ELR (cell line): Measurements from ENCODE around the gene MAS1L.

Source experiments
- DNase-seq: peaks from one replicate; pipeline ENCODE4 v3.0.0-alpha.2; 2015; ENCODE audit warnings: low read depth

MAS1L gene

DNA sequence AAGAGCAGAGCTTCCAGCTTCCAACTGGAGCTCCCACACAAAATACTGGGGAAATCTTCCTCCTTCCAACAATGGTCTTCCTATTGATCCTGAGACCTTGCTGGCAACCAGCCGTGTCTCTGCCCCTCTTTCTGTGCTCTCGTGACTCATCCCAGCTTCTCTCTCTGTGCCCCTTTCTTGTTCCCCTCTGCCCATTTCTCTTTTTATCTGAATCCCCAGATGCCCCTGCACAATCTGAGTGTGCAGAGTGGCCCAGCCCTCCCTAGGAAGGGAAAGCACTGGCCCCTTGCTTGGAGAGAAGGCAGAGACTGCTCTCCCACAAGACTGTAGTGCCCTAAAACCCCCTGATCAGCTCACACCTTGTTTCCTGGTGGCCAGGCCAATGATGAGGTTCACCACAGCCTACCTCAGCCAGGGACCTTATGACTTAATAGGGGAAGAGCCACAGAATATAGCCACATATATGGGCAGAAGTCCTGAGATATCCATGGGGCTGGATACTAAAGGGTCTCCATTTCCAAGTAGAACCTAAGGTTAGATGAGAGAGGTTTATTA lies 23.1 kb upstream of the MAS1L start:
- no peak for DNase-seq

DNA sequence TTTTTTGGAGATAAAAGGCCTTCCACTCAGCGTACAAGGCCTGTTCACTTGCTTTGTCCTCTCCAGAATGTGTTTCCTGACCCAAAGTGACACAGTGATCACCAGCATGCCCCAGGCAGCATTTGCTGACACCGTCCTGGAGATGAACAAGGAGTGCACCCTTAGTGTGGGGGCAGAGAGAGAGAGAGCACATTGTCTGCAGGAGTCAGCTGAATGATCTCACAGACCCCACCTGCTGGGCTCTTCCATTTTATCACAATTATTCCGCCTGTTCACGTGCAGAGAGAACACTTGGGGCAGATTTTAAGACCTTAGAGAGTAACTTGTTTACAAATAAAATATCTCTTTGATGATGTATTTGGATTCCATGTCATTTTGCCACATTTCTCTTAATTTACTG lies 22.4 kb upstream of the MAS1L start:
- peak; percentile 53 for DNase-seq

DNA sequence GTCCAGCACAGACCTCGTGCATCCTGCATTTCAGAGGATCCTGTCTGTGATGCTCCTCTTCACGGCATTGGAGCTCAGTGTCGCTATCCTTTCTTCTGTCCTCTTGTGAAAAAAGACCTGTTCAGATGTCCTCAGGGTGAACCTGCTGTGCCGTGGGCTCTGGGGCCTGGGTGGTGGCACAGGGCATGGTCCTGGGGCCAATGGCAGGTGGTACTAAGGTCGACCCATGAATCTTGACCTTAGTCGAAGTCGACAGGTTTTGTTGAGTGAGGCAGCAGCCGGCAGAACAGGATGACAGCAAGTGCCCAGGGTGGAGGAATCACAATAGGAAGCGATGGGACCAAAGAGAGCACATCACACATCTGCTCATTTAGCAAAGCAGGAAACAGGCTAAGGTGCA lies 22.0 kb upstream of the MAS1L start:
- DNase-seq, result no peak

DNA sequence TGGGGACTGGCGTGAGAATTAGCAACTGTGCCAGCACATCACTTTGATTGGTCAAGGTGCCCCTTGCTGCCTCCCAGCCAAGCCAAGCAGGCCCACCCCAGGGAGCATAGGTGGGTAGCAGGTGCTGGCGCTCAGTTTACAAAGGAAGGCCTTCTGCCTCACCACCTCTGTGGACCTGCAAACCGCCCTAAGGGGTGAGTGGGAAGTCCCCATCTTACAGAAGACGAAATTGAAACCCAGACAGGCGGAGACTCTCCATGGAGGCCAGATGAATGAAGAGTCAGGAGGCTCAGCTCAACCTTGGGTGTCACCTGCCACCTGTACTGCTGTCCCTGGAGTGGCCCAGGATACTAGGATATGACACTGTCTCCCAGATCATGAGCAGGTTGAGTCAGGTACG lies 21.5 kb upstream of the MAS1L start:
- no peak for DNase-seq

DNA sequence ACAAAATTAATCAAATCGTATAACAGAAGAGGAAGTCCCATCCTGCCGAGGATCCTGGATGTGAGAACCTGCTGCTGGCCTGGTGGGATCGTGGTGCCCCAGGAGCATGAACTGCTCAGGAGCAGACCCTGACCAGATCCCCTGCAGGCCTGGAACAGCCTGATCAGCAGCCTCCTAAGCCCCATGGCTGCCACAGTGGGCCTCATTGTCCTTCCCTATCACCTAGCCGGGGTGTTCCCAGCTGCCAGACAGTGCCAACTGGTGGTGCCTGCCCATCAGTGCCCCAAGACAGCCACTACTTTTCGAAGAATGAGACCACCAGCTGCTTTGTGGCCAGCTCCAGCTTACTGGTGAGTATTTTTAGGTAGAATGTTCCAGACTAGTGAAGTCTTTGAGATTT lies 19.6 kb upstream of the MAS1L start:
- no peak for DNase-seq

DNA sequence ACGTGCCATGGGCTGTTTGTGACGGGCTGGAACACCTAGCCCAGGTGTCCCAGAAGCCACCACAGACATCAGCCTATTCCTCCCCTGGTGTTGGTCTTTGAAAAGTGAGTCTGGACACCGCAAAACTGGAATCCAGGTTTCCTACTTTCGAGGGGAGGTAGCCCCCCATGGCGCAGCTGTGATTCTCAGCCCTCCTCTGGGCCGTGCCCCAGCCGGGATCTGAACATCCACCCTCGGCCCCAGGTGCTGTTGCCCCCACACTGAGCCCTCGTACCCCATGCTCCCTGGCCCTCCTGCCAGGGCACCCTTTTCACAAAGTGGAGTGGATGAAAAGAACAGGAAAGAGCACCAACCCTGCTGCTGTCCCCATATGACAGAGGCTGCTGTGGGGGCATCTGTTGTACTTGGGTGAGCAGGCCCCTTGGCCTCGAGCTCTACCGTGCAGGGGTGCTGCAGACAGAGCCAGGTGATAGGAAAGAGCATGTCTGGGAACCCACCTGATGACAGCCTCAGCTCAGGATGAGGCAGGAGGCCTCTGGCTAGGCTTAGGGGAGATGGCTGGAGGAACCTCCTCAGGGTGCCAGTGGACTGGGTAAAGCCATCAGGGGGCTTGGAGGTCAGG lies 18.8 kb upstream of the MAS1L start:
- DNase-seq, result no peak

DNA sequence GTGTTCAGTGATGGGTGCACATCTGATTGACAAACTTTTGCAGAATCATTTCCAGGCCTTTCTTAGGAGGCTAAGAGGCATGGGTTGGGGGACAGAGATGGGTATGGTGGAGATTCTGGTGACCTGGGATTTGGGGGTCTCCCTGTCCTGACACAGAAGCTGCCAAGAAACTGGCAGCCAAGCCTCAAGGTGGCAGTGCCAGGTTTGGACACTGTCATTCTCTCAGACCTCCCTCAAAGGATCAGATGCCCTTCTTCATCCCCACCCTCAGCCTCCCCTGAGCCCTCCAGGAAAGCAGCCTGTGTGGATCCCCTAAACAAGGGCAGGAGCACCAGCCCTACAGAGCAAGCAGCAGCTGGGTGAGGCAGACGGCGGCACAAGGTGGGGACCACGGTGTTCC lies 18.1 kb upstream of the MAS1L start:
- DNase-seq, result no peak

DNA sequence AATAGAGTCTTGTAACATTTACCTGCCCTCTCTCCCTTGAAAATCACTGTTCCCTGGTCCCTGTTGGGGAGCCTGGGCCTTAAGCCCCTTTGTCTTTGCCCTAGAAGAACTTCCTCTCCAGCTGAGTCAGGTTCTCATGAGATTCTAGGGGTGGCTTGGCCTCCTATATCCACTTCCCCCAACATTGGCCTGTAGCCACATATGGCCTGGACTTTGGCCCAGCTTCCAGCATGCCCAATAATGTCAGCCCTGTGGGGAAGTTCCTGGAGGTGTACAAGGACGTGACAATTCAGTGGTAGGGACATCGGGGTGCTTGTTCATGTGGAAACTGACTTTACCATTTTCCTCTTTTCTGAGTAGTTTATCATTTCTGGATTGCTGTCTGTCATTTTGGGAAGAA lies 17.2 kb upstream of the MAS1L start:
- DNase-seq, result no peak

DNA sequence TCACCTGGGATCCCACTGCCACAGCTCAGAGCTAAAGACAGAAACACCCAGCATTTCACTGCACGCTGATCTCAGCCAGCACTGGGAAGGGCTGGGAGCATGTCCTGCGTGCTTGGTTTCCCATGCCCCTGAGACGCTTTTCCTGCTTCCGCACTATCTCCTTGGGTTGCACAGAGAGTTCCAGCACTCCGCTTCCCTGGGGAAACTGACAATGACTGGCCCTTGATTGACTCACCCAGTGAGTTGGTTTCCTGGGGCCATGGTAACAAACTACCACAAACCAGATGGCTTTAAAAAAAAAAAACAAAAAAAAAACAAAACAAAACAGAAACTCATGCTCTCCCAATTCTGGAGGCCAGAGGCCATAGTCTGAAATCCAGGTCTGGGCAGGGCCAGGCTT lies 14.8 kb upstream of the MAS1L start:
- DNase-seq, result peak; percentile 90

DNA sequence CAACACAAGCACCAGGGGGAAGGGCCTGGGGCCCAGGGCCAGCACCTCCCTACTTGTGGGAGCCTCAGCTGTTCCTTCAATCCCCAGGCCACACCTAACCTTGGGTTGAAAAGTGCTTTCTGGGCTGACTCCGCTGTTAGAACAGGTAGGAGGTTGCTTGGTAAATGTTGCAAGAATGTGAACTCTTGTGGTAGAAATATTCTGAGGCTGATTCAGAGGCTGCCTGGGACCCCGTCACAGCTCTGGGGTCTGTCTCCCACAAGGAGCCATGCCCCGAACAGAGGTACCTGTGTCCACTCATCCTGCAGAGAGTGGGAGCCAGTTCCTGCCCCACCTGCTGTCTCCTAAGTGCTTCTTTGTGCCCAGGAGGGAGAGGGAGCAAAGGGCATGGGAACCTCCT lies 14.4 kb upstream of the MAS1L start:
- DNase-seq, result peak; percentile 59

DNA sequence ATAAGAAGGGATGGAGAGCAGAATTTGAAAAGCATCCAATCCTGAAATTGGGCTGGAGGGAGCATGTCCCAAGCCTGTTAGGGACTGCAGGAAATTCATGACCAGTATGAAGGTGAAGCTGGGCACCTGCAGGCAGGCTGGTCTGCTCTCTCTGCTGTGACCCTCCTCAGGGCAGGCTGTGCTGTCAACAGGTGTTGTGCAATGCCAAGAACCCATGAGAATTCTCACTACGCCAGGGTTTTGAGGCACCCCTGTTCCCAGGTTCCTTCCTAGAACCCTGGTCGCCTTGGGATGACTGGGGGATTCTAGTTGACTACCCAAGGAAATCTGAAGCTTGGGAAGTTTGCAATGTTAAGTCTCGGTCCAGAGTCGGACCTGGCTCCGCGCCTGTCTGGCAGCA lies 13.3 kb upstream of the MAS1L start:
- no peak for DNase-seq

DNA sequence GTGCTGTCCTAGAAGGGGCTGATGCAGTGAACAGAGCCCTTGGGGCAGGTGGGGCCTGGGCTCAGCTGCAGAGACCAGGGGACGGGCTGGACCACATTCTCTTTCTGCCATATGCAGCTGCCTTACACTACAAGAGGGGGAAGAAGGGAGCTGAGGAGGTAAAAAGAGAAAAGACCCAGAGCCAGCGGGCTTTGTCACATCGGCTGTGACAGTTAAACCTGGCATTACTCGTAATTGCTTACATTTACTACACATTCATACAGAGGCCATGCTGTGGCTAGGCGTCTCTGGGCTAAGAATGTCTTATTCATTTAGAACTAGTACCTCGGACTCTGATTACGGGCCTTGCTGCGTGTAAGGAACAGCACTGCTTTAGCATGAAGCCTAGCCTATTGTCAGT lies 12.8 kb upstream of the MAS1L start:
- no peak for DNase-seq

DNA sequence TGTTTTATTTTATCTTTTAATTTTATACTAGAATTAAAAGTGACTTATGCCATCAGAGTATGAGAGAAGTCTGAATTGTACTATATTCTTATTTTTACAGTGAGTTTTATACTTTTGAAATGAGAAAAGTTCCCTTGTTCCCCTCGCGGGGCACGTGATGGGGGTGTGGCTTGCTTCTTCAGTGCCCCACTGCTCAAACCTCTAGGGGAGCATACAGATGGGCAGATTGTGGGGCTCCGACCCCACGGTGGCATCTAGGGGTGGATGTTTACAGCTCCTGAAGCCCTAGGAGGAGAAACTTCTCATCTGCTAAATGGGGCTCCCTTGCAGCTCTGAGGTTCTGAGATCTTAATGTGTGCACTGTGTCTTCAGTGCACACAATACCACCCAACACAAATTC lies 11.9 kb upstream of the MAS1L start:
- no peak for DNase-seq

DNA sequence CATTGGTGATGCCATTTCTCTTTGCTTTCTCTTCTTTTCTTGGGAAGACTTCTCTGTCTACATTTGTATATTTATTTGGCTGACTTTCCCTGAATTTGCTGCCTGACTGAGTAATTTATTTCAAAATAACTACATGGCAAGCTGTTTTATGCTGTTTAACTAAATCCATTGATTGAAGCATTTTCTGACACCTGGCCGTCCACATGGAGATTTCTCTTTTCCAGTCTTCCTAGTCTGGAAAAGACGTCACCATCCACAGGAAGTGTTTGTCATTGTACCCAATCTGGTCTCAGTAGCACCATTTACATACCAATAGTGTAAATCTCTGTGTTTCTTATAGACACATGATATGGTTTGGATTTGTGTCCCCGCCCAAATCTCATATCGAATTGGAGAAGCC lies 9.2 kb upstream of the MAS1L start:
- no peak for DNase-seq

DNA sequence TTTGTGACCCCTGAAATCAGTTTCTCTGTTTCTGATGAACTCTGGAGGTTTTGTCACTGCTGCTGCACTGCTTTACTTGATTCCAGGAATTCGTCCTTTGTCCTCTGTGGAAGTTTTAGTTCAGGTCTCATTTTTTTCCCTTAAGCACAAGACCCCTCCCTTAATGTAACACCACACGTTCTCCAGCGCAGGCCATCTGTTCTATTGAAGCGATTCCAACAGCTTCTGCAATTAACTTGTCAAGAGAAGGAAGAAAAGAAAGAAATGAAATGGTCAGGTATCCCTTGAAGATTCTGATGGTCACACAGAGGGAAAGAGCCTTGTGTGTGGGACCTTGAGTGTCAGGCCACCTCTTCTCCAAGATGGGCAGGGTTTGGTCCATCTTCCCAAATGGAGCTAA lies 7.8 kb upstream of the MAS1L start:
- DNase-seq, result no peak

DNA sequence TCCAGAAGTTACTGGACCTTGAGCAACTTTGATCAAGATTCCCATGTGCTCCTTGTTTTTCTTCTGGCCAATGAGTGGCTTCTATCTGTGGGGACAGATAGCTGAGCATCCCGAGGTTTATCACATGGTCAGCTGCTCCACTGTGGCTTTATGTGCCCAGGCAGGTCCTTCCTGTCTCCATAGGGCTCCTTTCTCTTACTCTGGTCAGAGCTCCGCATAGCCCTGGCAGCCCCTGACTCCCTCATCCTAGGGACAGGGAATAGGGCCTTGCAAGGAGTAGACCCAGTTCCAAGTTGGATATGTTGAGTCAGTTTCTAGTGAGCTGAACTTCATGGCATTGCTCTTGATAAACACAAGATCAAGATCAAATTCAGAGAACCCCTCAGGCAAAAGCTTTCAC lies 6.4 kb upstream of the MAS1L start:
- DNase-seq, result no peak

DNA sequence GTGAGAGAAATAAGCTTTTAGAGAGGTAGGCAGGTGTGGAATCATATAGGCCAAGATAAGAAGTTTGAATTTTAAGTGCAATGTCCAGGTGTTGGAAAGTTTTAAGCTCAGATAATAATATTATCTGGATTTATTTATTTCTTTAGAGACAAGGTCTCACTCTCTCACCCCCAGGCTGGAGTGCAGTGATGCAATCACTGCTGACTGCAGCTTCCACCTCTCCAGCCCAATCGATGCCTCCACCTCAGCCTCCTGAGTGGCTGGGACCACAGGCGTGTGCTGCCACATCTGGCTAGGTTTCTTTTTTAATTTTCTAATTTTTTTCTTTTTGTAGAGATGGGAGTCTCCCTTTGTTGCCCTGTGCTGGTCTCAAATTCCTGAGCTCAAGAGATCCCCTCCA lies 5.5 kb upstream of the MAS1L start:
- no peak for DNase-seq

DNA sequence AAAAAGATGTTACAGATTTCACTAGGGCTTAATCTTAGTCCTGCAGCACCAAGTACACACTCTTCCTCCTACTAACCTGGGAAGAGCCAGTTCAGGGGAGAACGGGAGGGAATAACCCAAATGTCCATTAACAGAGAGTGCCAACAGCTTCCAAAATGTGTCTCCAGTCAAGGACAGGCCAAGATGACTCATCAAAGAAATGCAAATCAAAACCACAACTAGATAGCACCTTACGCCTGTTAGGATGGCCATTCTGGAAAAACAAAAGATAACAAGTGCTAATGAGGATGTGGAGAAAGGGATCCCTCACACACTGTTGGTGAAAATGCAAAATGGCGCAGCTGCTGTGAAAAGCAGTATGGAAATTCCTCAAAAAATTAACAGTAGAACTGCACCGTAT lies 3.8 kb upstream of the MAS1L start:
- no peak for DNase-seq

DNA sequence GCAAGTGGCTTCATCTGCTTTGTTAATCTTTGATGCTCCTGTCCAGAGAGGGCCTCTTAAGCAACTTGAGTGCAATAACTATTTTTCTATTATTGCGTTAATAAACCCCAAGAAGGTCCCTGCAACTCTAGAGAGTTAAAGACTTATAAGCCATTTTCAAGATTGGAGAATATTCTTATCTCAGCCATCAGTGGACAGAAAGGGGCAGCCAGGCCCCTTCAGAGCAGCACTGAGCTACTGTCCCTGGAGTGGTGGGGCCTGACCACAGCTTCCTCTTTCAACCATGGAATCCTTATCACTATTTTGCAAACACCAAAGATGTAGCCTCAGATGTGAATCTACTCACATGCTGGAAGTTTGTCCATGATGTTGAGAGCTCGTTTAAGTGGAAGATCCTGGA lies 2.8 kb upstream of the MAS1L start:
- no peak for DNase-seq

DNA sequence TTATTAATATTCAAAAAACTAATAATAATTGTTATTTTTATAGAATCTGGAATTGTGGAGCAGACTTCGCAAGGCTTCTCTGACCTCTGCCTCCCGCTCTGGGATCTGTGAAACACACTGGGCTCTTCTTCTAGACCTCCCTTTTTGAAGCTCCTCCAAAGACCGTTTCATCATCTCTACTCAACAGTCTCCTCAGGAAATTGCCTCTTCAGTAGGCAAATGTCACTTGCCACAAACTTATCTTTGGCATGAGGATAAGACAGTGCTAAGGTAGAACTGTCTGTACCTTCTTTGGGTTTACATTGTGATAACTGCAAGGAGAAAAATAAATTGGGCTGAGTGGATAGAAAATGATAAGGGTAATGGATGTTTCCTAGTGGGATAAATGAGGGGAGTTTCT lies 2.3 kb upstream of the MAS1L start:
- DNase-seq, result no peak

DNA sequence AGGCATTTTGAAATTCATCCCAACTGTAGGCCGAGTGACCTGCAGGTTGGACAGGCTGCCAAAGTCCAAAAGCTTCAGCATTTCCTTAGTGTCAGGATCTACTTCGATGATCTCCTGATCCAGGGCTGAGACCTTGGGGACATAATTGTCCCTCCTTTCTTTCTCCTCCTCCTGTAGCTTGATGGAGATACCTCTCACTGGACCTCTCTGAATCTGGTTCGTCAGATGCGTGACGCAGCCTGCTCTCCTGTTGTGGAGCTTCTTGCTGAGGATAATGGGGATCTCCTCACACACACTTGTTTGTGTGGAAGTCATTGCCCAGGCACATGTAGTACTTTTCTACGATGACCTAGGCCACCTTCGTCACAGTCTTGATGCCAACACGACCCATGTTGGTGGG lies 1.5 kb upstream of the MAS1L start:
- no peak for DNase-seq

DNA sequence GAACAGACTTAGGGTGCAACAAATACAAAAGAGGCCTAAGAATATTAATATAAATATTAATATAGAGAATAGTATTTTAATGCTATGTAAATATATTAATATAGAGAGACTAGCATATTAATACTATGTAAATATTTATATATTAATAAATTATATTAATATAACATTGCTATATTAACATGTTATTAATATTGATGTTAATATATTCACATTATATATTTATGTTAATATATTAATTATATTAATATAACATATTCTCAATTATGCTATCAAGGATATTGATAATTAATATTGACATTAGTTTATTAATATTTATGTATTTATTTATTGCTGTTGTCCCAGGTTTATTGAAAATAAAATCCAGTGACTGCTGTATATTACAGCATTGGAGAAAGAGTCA lies 1.1 kb upstream of the MAS1L start:
- DNase-seq, result no peak

DNA sequence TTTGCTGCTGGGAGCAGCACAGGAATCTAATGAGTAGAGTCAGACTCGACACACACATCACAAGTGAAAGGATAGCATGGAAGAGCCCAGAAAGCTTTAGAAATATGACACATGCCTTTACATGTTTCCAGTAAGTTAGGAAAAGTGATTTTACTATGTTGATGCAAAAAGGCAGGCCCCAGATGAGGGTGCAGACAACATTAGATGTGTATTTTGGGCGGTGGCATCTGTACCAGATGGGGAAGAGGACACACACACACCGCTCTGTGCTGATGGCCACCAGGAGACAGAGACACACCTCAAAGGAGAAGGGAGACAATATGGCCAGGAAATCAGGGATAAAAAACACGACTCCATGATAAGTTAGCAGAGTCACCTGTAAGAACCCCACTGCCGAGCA lies 625 bp downstream of the MAS1L start:
- DNase-seq, result no peak

DNA sequence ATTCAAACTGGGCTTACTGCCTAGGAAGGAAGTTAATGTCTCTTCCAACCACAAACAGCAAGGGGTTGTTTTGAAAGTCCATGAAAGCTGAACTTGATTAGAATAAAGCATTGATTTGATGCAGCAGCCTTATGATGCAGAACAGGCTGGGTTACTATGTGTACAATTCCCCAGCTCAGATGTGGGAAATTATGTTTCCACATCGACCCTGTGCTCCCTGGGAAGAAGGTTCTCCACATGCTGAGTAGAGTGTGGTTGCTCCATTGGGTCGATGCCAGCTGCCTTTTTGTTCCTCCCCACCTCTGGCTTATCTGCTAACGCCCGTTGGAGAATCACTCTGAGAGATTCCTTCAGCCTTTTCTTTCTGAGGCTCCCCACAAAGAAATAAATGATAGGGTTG lies 1.2 kb downstream of the MAS1L start:
- no peak for DNase-seq

DNA sequence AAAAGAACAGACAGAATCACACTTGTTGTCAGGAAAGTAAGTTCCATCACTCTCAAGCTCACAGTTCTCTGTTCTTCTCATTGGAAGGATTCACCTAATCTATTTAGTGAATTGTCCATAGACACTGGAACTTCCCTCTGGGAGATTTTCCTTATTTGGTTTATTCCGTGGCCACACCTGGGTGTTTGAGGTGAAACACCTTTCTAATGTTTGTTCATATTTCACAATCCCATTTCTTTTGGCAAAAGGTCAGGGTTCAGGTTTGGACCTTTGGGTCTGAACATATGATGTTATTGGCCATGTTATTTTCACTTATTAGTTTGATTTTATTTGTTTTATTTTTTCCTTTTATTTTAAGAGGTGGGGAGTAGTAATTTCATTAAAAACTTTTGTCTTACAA lies 4.0 kb downstream of the MAS1L start:
- DNase-seq, result no peak
